ENCODE data around the gene COBLL1.

Gene COBLL1

DNA sequence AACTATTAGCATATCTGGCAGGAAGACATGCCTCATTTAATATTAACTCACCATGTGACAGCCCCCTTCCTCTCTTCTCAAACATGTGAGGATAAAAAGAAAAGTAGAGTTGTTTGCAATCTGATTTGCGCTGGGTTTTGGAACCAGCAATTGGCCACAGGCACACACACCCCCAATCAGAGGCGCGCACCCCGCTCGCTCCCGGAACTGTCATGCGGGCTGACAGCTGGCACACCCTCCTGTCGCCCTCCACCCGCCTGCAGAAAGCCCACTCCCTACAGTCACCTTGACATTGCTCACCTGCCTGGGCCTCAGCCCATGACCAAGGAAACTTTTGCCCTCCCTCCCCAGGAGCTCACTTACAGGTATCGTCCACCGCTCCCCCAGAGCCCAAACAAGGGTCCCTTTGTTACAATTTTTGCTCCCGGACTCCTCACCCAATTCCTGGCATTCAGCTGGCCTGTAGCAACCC is 1.1 kb downstream of the COBLL1 start:
- no peaks in the 10 kb centered on the region for H3K36me3 ChIP-seq (ENCODE audit: control insufficient read depth in 1 of 2, insufficient read depth in 2 of 2, low read length in 2 of 2)
- no peaks in the 10 kb centered on the region for H3K9me3 ChIP-seq (ENCODE audit: control insufficient read depth in 1 of 2, low read length in 2 of 2)
- H3K4me3 ChIP-seq (ENCODE audit: low read depth in 1 of 2, low read length in 2 of 2): peak overlapping the region; percentile 75 to 77
- H3K27me3 ChIP-seq (ENCODE audit: control insufficient read depth in 1 of 2, insufficient read depth in 2 of 2, low read length in 2 of 2): no peaks in the 10 kb centered on the region
- H3K4me1 ChIP-seq (ENCODE audit: control insufficient read depth in 1 of 2, insufficient read depth in 2 of 2, low read length in 2 of 2): peaks cover 14 to 29% of the 10 kb centered on the region in 2 donors
- H3K9ac ChIP-seq (ENCODE audit: low read depth in 1 of 2, low read length in 2 of 2): peak overlapping the region; percentile 65 to 74
- H3K27ac ChIP-seq (ENCODE audit: low read depth, low read length): peak overlapping the region; percentile 91

DNA sequence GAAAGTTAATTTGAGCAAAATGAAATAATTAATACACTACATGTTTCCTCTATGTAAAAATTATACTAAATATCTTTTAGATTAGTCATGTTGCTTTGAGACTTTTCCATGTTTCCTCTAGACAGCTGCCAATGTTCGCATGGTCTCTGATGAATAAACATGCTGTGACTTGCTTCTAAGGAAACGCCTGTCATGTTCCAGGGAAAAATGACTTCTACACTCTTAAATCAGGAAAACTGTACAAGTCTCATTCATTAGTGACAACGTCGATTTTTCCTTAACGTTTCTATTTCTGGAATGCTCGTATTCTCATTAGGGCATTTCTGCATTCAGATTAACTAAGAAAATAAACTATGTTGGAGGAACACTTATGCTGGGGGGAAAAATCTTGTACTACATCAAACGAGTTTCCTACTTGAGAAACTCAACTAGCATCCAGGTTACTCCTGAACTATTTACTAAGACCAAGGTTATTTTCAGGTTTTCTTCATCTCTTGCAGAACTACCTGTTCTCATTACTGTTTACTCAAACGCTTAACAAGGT is 1.6 kb downstream of the COBLL1 start:
- H3K27me3 ChIP-seq (ENCODE audit: control insufficient read depth in 1 of 2, insufficient read depth in 2 of 2, low read length in 2 of 2): no peaks in the 10 kb centered on the region
- H3K9ac ChIP-seq (ENCODE audit: low read depth in 1 of 2, low read length in 2 of 2): peak overlapping the region; percentile 65 to 74
- H3K4me1 ChIP-seq (ENCODE audit: control insufficient read depth in 1 of 2, insufficient read depth in 2 of 2, low read length in 2 of 2): peaks cover 14 to 29% of the 10 kb centered on the region in 2 donors
- peak overlapping the region; percentile 15 for H3K27ac ChIP-seq (ENCODE audit: low read depth, low read length)
- H3K36me3 ChIP-seq (ENCODE audit: control insufficient read depth in 1 of 2, insufficient read depth in 2 of 2, low read length in 2 of 2): no peaks in the 10 kb centered on the region
- H3K4me3 ChIP-seq (ENCODE audit: low read depth in 1 of 2, low read length in 2 of 2): peak overlapping the region; percentile 75 to 77
- H3K9me3 ChIP-seq (ENCODE audit: control insufficient read depth in 1 of 2, low read length in 2 of 2): no peaks in the 10 kb centered on the region

DNA sequence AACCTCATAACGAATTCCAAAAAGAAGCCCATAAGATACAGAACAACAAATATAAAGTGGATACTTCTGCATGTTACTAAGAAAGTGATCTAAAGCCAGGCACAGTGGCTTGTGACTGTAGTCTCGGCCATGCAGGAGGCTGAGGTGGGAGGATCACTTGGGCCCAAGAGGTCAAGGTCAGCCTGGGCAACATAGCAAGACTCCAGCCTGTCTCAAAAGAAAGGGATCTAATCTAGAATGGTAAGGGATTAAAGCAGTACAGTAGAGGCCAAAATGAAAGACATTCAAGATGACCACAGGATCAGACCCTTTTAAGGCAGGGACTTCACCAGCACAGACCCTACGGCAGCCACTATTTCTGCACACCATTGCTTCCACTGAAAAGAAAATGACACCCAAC is 3.8 kb downstream of the COBLL1 start:
- Histone ChIP-seq H3K36me3 (ENCODE audit: control insufficient read depth in 1 of 2, insufficient read depth in 2 of 2, low read length in 2 of 2) (no peaks in the 10 kb centered on the region), H3K4me3 (ENCODE audit: low read depth in 1 of 2, low read length in 2 of 2) (no peak overlapping the region), H3K9ac (ENCODE audit: low read depth in 1 of 2, low read length in 2 of 2) (no peak overlapping the region), H3K27me3 (ENCODE audit: control insufficient read depth in 1 of 2, insufficient read depth in 2 of 2, low read length in 2 of 2) (no peaks in the 10 kb centered on the region), H3K4me1 (ENCODE audit: control insufficient read depth in 1 of 2, insufficient read depth in 2 of 2, low read length in 2 of 2) (peaks cover 12 to 19% of the 10 kb centered on the region in 2 donors), H3K9me3 (ENCODE audit: control insufficient read depth in 1 of 2, low read length in 2 of 2) (no peaks in the 10 kb centered on the region), H3K27ac (ENCODE audit: low read depth, low read length) (no peak overlapping the region)

DNA sequence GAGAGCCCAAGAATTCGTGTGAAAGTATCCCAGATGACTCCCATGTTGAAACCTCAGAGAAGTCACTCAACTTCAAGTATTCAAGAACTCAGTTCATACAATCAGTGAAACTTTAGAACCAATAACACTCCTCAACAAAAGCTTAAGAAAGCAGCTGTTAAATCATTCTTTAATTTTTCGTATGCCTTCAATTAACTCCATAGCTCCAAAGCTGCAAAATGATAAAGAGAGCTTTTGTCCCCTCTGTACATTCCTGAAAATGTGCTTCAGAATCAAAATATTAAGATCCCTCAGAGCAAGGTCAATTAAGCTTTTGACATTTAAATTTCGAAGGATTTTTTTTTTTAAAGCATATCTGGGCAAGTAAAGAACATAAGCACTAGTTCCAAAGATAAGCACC is 4.7 kb downstream of the COBLL1 start:
- no peaks in the 10 kb centered on the region for H3K27me3 ChIP-seq (ENCODE audit: control insufficient read depth in 1 of 2, insufficient read depth in 2 of 2, low read length in 2 of 2)
- H3K4me1 ChIP-seq (ENCODE audit: control insufficient read depth in 1 of 2, insufficient read depth in 2 of 2, low read length in 2 of 2): peaks cover 4 to 17% of the 10 kb centered on the region in 2 donors
- H3K9me3 ChIP-seq (ENCODE audit: control insufficient read depth in 1 of 2, low read length in 2 of 2): no peaks in the 10 kb centered on the region
- H3K27ac ChIP-seq (ENCODE audit: low read depth, low read length): no peak overlapping the region
- no peaks in the 10 kb centered on the region for H3K36me3 ChIP-seq (ENCODE audit: control insufficient read depth in 1 of 2, insufficient read depth in 2 of 2, low read length in 2 of 2)
- H3K9ac ChIP-seq (ENCODE audit: low read depth in 1 of 2, low read length in 2 of 2): no peak overlapping the region
- H3K4me3 ChIP-seq (ENCODE audit: low read depth in 1 of 2, low read length in 2 of 2): no peak overlapping the region

DNA sequence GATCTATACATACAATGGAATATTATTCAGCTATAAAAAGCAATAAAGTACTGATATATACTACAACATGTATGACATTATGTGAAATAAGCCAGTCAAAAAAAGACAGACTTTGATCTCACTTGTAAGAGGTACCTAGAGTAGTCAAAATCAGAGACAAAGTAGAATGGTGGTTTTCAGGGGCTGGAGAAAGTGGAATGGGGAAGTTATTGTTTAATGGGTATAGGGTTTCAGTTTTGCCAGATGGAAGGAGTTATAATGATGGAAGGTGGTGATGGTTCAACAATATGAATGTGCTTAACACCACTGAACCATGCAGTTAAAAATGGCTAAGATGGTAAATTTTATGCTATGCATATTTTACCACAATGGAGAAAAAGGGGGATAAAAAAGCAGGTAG is 6.3 kb downstream of the COBLL1 start:
- Histone ChIP-seq H3K9ac (ENCODE audit: low read depth in 1 of 2, low read length in 2 of 2) (no peak overlapping the region), H3K4me3 (ENCODE audit: low read depth in 1 of 2, low read length in 2 of 2) (no peak overlapping the region), H3K9me3 (ENCODE audit: control insufficient read depth in 1 of 2, low read length in 2 of 2) (no peaks in the 10 kb centered on the region), H3K27ac (ENCODE audit: low read depth, low read length) (no peak overlapping the region), H3K4me1 (ENCODE audit: control insufficient read depth in 1 of 2, insufficient read depth in 2 of 2, low read length in 2 of 2) (peaks cover 4 to 17% of the 10 kb centered on the region in 2 donors), H3K27me3 (ENCODE audit: control insufficient read depth in 1 of 2, insufficient read depth in 2 of 2, low read length in 2 of 2) (no peaks in the 10 kb centered on the region), H3K36me3 (ENCODE audit: control insufficient read depth in 1 of 2, insufficient read depth in 2 of 2, low read length in 2 of 2) (no peaks in the 10 kb centered on the region)

GRCh38 chr2:164831887-164832286 is 9.7 kb downstream of the COBLL1 start:
- H3K4me3 ChIP-seq (ENCODE audit: low read depth in 1 of 2, low read length in 2 of 2): no peak overlapping the region
- no peaks in the 10 kb centered on the region for H3K9me3 ChIP-seq (ENCODE audit: control insufficient read depth in 1 of 2, low read length in 2 of 2)
- no peak overlapping the region for H3K9ac ChIP-seq (ENCODE audit: low read depth in 1 of 2, low read length in 2 of 2)
- no peaks in the 10 kb centered on the region for H3K27me3 ChIP-seq (ENCODE audit: control insufficient read depth in 1 of 2, insufficient read depth in 2 of 2, low read length in 2 of 2)
- no peaks in the 10 kb centered on the region for H3K36me3 ChIP-seq (ENCODE audit: control insufficient read depth in 1 of 2, insufficient read depth in 2 of 2, low read length in 2 of 2)
- H3K27ac ChIP-seq (ENCODE audit: low read depth, low read length): no peak overlapping the region
- H3K4me1 ChIP-seq (ENCODE audit: control insufficient read depth in 1 of 2, insufficient read depth in 2 of 2, low read length in 2 of 2): no peaks in the 10 kb centered on the region

DNA sequence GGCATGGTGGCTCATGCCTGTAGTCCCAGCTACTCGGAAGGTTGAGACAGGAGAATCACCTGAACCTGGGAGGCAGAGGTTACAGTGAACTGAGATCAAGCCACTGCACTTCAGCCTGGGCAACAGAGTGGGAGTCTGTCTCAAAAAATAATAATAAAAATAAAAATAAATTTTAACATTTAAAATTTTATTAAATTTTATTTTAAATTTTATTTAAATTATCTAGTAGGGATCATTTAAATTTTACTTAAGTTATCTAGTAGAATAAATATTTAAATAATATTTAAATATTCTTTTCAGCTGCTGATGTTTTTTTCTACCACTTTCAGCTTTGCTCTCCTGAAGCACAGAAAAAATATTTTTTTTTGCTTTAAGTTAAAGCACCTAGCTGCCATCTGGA is 10.4 kb downstream of the COBLL1 start:
- peaks cover 2 to 4% of the 10 kb centered on the region in 2 donors for H3K4me1 ChIP-seq (ENCODE audit: control insufficient read depth in 1 of 2, insufficient read depth in 2 of 2, low read length in 2 of 2)
- H3K9ac ChIP-seq (ENCODE audit: low read depth in 1 of 2, low read length in 2 of 2): no peak overlapping the region
- no peaks in the 10 kb centered on the region for H3K9me3 ChIP-seq (ENCODE audit: control insufficient read depth in 1 of 2, low read length in 2 of 2)
- no peak overlapping the region for H3K27ac ChIP-seq (ENCODE audit: low read depth, low read length)
- no peak overlapping the region for H3K4me3 ChIP-seq (ENCODE audit: low read depth in 1 of 2, low read length in 2 of 2)
- H3K27me3 ChIP-seq (ENCODE audit: control insufficient read depth in 1 of 2, insufficient read depth in 2 of 2, low read length in 2 of 2): no peaks in the 10 kb centered on the region
- no peaks in the 10 kb centered on the region for H3K36me3 ChIP-seq (ENCODE audit: control insufficient read depth in 1 of 2, insufficient read depth in 2 of 2, low read length in 2 of 2)

DNA sequence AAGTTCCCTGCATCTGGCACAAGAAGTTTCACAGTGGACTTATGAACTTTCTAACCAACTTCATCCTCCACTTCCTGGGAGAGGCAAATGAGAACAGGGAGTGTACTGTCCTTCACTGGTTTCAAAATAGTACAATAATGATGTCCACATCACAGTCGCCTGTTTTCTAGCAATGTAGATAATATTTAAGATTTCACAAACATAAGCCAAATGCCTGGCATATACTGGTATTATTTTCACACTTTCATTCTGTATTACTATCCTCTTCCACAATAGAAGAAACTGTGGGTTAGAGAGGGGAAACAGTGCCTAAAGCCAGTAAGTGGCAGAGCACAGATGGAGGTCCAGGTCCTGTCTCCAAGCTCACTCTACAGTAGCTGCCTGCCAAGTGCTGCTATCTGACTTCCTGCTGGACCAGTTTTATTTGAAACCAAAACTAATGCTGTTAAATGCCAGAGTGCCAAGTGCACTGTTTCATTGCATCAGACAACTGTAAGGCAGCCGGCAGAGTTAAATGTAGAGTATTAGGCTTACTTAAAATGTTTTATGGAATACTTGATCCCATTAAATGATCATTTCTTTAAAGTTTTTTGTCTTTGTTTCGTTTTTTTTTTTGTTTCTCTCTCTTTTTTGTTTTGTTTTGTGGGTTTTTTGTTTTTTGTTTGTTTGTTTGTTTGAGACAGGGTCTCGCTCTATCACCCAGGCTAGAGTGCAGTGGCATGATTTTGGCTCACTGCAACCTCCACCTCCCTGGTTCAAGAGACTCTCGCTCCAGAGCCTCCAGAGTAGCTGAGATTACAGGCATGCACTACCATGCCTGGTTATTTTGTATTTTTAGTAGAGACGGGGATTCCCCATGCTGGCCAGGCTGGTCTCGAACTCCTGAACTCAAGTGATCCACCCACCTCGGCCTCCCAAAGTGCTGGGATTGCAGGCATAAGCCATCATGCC is 15.1 kb downstream of the COBLL1 start:
- Histone ChIP-seq H3K4me3 (ENCODE audit: low read depth in 1 of 2, low read length in 2 of 2) (no peak overlapping the region), H3K9me3 (ENCODE audit: control insufficient read depth in 1 of 2, low read length in 2 of 2) (no peaks in the 10 kb centered on the region), H3K27me3 (ENCODE audit: control insufficient read depth in 1 of 2, insufficient read depth in 2 of 2, low read length in 2 of 2) (no peaks in the 10 kb centered on the region), H3K9ac (ENCODE audit: low read depth in 1 of 2, low read length in 2 of 2) (no peak overlapping the region), H3K27ac (ENCODE audit: low read depth, low read length) (no peak overlapping the region), H3K36me3 (ENCODE audit: control insufficient read depth in 1 of 2, insufficient read depth in 2 of 2, low read length in 2 of 2) (no peaks in the 10 kb centered on the region), H3K4me1 (ENCODE audit: control insufficient read depth in 1 of 2, insufficient read depth in 2 of 2, low read length in 2 of 2) (peaks cover 11 to 18% of the 10 kb centered on the region in 2 donors)

DNA sequence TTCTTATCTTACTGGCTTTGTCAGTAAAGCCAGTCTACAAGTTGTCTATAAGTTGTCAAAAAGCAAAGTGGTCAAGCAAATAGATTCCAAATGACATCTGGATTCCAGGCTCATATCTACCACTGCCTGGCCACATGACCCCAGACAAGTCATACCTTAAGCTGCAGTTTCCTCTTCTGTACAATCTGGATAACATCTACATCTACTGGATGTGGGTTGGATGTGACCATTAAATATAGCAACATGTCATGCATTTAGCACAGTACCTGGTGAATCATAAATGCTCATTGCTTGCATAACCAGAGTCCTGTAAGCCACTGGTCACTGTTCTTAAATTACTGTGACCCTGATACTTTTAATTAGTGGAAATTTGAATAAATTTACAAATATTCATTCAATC is 16.8 kb downstream of the COBLL1 start:
- Histone ChIP-seq H3K9ac (ENCODE audit: low read depth in 1 of 2, low read length in 2 of 2) (no peak overlapping the region), H3K27me3 (ENCODE audit: control insufficient read depth in 1 of 2, insufficient read depth in 2 of 2, low read length in 2 of 2) (no peaks in the 10 kb centered on the region), H3K4me1 (ENCODE audit: control insufficient read depth in 1 of 2, insufficient read depth in 2 of 2, low read length in 2 of 2) (peaks cover 11 to 18% of the 10 kb centered on the region in 2 donors), H3K36me3 (ENCODE audit: control insufficient read depth in 1 of 2, insufficient read depth in 2 of 2, low read length in 2 of 2) (no peaks in the 10 kb centered on the region), H3K9me3 (ENCODE audit: control insufficient read depth in 1 of 2, low read length in 2 of 2) (no peaks in the 10 kb centered on the region), H3K27ac (ENCODE audit: low read depth, low read length) (no peak overlapping the region), H3K4me3 (ENCODE audit: low read depth in 1 of 2, low read length in 2 of 2) (no peak overlapping the region)

DNA sequence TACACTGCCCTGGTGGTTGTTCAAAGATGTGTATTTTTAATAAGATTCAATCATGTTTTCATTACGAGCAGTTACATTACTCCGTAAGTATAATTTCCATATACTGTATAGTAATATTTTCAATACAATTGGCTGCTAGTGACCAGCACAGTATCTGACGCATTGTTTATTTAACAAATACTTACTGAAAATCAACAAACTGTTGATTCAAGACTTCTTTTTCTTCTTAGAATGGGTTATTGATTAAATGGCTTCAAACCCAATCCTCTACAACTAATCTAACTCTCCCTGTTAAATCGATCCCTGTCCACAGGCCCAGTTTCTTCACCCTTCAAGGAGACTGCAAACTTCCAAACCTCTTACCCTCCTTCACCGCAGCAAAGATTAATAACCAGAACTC is 18.5 kb downstream of the COBLL1 start:
- peaks cover 11 to 18% of the 10 kb centered on the region in 2 donors for H3K4me1 ChIP-seq (ENCODE audit: control insufficient read depth in 1 of 2, insufficient read depth in 2 of 2, low read length in 2 of 2)
- H3K27me3 ChIP-seq (ENCODE audit: control insufficient read depth in 1 of 2, insufficient read depth in 2 of 2, low read length in 2 of 2): no peaks in the 10 kb centered on the region
- no peaks in the 10 kb centered on the region for H3K9me3 ChIP-seq (ENCODE audit: control insufficient read depth in 1 of 2, low read length in 2 of 2)
- no peak overlapping the region for H3K27ac ChIP-seq (ENCODE audit: low read depth, low read length)
- H3K4me3 ChIP-seq (ENCODE audit: low read depth in 1 of 2, low read length in 2 of 2): no peak overlapping the region
- H3K9ac ChIP-seq (ENCODE audit: low read depth in 1 of 2, low read length in 2 of 2): no peak overlapping the region
- H3K36me3 ChIP-seq (ENCODE audit: control insufficient read depth in 1 of 2, insufficient read depth in 2 of 2, low read length in 2 of 2): no peaks in the 10 kb centered on the region
